ENCODE results near the gene SELENOV. TPM values are rescaled to one million over a fixed set of nuclear protein-coding genes. Genes with fewer than 3 reads are reported as not detected.

Gene SELENOV
- total RNA-seq, 1 donor from 2014 or later = not detected

DNA sequence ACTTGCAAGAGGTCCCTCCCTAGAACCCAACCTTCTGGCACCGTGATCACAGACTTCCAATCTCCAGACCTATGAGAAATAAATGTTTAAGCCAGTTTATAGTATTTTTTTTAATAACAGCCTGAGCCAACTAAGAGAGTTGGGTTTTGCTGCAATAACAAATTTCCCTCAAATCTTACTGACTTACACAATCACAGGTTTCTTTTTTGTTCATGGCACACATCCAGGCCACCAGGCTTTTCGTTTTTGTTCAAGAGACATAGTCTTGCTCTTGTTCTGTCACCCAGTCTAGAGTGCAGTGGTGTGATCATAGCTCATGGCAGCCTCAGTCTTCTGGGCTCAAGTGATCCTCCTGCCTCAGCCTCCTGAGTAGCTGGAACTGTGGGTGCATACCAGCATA is 2.0 kb upstream of the SELENOV start:
- no peaks in the 10 kb centered on the region for H3K9me3 Mint-ChIP-seq
- peaks cover 54% of the 10 kb centered on the region for H3K27me3 Mint-ChIP-seq (ENCODE audit: insufficient read depth)
- no peak overlapping the region for H3K4me3 Mint-ChIP-seq
- no peak overlapping the region for H3K27ac Mint-ChIP-seq
- intact Hi-C loops (cut with micrococcal nuclease) = no loop called here
- peaks cover 12% of the 10 kb centered on the region for H3K4me1 Mint-ChIP-seq (ENCODE audit: low read depth)
- DNase-seq (ENCODE audit: low spot score) = no peak
- peaks cover 6% of the 10 kb centered on the region for H3K36me3 Mint-ChIP-seq (ENCODE audit: low read depth)

DNA sequence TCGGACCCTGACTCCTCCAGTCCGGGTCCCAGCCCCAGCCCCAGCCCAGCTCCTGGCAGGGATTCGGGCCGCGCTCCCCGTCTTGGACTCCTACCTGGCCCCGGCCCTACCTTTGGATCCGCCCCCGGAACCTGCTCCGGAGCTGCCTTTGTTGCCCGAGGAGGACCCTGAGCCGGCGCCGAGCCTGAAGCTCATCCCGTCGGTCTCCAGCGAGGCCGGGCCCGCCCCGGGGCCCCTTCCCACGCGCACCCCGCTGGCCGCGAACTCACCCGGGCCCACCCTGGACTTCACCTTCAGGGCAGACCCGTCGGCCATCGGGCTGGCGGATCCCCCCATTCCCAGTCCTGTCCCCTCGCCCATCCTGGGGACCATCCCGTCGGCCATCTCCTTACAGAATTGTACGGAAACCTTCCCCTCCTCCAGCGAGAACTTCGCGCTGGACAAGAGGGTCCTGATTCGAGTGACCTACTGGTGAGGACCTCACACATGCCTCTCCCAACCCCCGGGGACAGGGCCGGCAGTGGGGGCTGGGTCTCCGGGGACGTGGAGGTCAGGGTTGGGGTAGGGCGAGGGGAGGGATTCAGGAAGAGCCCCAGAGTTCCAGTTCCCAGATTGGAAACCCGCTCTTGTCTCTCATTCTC is 732 bp downstream of the SELENOV start:
- Mint-ChIP-seq H3K4me3 (peak overlapping the region; percentile 55), H3K36me3 (ENCODE audit: low read depth) (peaks cover 6% of the 10 kb centered on the region), H3K4me1 (ENCODE audit: low read depth) (peaks cover 9% of the 10 kb centered on the region), H3K9me3 (no peaks in the 10 kb centered on the region), H3K27me3 (ENCODE audit: insufficient read depth) (peaks cover 43% of the 10 kb centered on the region), H3K27ac (no peak overlapping the region)
- DNase-seq (ENCODE audit: low spot score) = no peak
- intact Hi-C loops (cut with micrococcal nuclease) = loop anchor here (2.0 kb wide), 1 partner anchor 17 kb away; the partner anchor contains the start of gene DLL3

DNA sequence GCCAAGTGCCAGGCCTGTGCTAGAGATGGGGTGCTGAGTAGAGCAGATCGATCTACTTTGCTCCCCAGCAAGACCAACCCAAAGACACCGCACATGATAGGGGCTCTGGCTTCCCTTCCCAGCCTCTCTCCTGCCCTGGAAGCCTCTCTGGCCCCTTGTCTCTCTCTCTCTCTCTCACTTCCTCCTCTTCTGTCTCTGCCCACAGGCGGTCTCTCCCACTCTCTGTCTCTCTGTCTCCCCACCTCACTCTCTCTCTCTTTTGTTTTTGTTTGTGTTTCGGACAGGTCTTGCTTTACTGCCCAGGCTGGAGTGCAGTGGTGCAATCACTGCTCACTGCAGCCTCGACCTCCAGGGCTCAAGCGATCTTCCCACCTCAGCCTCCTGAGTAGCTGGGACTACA is 1.3 kb downstream of the SELENOV start:
- no peak for DNase-seq (ENCODE audit: low spot score)
- H3K27ac Mint-ChIP-seq = no peak overlapping the region
- peak overlapping the region; percentile 55 for H3K4me3 Mint-ChIP-seq
- intact Hi-C loops (cut with micrococcal nuclease) = no loop called here
- H3K4me1 Mint-ChIP-seq (ENCODE audit: low read depth) = peaks cover 9% of the 10 kb centered on the region
- H3K27me3 Mint-ChIP-seq (ENCODE audit: insufficient read depth) = peaks cover 43% of the 10 kb centered on the region
- H3K9me3 Mint-ChIP-seq = no peaks in the 10 kb centered on the region
- H3K36me3 Mint-ChIP-seq (ENCODE audit: low read depth) = peaks cover 6% of the 10 kb centered on the region

DNA sequence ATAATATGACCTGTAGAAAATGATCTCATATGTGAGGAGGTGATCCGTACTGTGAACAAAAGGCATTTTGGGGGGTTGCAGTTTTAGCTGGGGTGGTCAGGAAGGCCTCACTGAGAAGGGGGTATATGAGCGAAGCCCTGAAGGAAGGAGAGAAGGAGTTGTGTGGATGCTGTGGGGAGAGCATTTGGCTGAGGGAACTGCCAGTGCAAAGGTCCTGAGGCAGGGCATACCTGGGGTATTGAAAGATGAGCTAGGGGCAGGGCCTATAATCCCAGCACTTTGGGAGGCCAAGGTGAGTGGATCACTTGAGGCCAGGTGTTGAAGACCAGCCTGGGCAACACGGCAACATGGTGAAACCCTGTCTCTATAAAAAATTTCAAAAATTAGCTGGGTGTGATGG is 2.5 kb downstream of the SELENOV start:
- no peak for DNase-seq (ENCODE audit: low spot score)
- H3K4me1 Mint-ChIP-seq (ENCODE audit: low read depth) = peaks cover 9% of the 10 kb centered on the region
- H3K27ac Mint-ChIP-seq = no peak overlapping the region
- no peak overlapping the region for H3K4me3 Mint-ChIP-seq
- peaks cover 6% of the 10 kb centered on the region for H3K36me3 Mint-ChIP-seq (ENCODE audit: low read depth)
- intact Hi-C loops (cut with micrococcal nuclease) = no loop called here
- peaks cover 41% of the 10 kb centered on the region for H3K27me3 Mint-ChIP-seq (ENCODE audit: insufficient read depth)
- no peaks in the 10 kb centered on the region for H3K9me3 Mint-ChIP-seq

DNA sequence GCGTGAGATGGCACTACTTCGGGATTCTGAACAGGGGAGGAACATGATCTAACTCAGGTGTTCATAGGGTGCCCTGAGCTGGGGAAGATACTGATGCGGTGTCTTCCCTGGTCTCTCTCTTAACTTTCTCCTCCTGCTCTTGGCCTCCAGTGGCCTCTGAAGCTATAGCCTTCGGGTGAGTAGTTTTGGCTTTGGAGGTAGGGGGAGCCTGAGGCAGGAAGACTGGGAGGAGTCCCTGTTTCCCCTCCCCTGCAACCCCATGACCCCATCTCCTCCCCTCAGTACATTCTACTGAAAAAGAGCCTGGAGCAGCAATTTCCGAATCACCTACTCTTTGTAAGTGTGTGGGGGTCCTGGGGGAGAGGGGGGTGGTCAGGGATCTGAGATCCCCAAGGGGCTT is 3.5 kb downstream of the SELENOV start:
- intact Hi-C loops (cut with micrococcal nuclease) = no loop called here
- Mint-ChIP-seq H3K27me3 (ENCODE audit: insufficient read depth) (peaks cover 33% of the 10 kb centered on the region), H3K4me3 (no peak overlapping the region), H3K9me3 (no peaks in the 10 kb centered on the region), H3K27ac (no peak overlapping the region), H3K4me1 (ENCODE audit: low read depth) (peaks cover 9% of the 10 kb centered on the region), H3K36me3 (ENCODE audit: low read depth) (peaks cover 6% of the 10 kb centered on the region)
- DNase-seq (ENCODE audit: low spot score) = no peak

DNA sequence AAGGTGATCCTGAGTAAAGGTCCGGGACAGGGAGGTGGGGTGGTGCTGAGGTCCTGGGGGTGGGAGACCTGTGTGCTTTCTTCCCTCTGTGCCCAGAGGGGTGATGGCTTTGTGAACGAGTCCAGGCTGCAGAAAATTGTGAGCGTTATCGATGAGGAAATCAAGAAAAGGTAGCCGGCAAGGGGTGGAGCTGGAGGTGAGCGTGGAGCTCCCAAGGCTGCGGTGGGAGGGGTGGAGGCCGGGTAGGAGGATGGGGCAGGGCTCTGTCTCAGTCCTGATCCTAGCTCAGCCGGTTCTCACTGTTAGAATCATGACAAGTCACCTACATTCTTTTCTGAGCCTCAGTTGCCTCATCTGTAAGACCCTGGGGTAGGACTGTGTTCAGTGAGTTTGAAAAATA is 4.0 kb downstream of the SELENOV start:
- peaks cover 28% of the 10 kb centered on the region for H3K27me3 Mint-ChIP-seq (ENCODE audit: insufficient read depth)
- intact Hi-C loops (cut with micrococcal nuclease) = no loop called here
- peaks cover 9% of the 10 kb centered on the region for H3K4me1 Mint-ChIP-seq (ENCODE audit: low read depth)
- no peak overlapping the region for H3K27ac Mint-ChIP-seq
- no peak for DNase-seq (ENCODE audit: low spot score)
- H3K36me3 Mint-ChIP-seq (ENCODE audit: low read depth) = peaks cover 6% of the 10 kb centered on the region
- H3K4me3 Mint-ChIP-seq = no peak overlapping the region
- no peaks in the 10 kb centered on the region for H3K9me3 Mint-ChIP-seq

DNA sequence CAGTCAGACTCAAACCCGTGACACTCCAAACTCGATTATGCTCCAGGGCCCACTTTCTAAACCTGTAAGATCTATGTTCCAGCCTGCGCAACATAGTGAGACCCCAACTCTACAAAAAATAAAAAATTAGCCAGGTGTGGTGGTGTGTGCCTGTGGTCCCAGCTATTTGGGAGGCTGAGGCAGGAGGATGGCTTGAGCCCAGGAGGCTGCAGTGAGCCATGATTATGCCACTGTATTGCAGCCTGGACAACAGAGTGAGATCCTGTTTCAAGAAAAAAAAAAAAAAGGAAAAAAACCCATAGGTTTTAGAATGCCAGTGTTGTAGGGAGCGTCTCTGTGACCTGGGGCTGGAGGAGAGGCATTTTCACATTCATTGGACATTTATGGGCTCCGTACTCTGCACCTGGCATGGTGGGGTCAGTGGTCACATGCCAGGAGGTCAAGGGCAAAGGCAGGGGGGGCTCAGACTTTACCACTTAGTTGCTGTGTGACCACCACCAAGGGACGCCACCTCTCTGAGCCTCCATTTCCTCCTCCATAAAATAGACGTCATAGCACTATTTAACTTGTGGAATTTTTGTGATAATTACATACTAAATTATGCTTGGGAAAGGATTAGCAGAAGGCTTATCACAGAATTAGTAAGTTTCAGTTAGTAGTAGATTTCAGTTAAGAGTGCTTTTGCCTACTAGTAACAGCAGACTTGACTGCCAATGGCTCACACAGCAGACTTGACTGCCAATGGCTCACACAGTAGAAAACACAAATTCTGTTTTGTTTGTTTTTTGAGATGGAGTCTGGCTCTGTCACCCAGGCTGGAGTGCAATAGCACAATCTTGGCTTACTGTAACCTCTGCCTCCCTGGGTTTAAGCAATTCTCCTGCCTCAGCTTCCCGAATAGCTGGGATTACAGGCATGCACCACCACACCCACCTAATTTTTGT is 5.9 kb downstream of the SELENOV start:
- intact Hi-C loops (cut with micrococcal nuclease) = no loop called here
- Mint-ChIP-seq H3K9me3 (no peaks in the 10 kb centered on the region), H3K4me1 (ENCODE audit: low read depth) (peaks cover 5% of the 10 kb centered on the region), H3K36me3 (ENCODE audit: low read depth) (peaks cover 4% of the 10 kb centered on the region), H3K27ac (no peak overlapping the region), H3K27me3 (ENCODE audit: insufficient read depth) (peaks cover 16% of the 10 kb centered on the region), H3K4me3 (no peak overlapping the region)
- DNase-seq (ENCODE audit: low spot score) = no peak

DNA sequence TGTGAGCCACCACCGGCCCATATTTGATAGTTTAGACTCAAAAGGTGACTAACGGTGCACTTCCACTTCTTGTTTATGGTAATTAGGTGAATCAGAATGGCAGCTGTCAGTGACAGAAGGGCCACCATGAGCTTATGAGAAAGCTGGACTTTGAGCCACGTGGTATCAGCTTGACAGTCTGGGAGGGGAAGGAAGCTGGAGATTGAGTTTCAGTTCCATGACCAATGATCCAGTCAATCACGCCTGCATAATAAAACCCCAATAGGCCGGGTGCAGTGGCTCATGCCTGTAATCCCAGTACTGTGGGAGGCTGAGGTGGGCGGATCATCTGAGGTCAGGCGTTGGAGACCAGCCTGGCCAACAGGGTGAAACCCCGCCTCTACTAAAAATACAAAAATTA is 9.6 kb downstream of the SELENOV start:
- Mint-ChIP-seq H3K27ac (no peak overlapping the region), H3K4me3 (no peak overlapping the region), H3K36me3 (ENCODE audit: low read depth) (peaks cover 5% of the 10 kb centered on the region), H3K27me3 (ENCODE audit: insufficient read depth) (no peaks in the 10 kb centered on the region), H3K4me1 (ENCODE audit: low read depth) (peaks cover 4% of the 10 kb centered on the region), H3K9me3 (no peaks in the 10 kb centered on the region)
- DNase-seq (ENCODE audit: low spot score) = no peak
- intact Hi-C loops (cut with micrococcal nuclease) = no loop called here

DNA sequence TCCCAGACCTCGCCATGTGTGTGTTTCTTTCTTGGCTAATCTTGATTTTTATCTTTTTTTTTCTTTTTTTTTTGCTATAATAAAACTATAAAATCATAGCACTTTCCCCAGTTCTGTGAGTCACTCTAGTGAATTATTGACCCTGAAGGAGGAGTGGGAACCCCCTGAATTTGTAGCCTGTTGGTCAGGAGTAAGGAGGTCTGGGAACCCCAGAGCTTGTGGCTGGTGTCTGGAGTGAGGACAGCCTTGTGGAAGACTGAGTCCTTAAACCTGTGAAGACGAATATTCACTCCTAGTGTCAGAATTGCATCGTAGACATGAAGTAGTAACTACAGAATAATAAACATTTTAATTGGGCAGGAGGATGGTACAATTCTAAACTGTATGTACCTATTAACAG is 10.3 kb downstream of the SELENOV start:
- DNase-seq (ENCODE audit: low spot score) = no peak

DNA sequence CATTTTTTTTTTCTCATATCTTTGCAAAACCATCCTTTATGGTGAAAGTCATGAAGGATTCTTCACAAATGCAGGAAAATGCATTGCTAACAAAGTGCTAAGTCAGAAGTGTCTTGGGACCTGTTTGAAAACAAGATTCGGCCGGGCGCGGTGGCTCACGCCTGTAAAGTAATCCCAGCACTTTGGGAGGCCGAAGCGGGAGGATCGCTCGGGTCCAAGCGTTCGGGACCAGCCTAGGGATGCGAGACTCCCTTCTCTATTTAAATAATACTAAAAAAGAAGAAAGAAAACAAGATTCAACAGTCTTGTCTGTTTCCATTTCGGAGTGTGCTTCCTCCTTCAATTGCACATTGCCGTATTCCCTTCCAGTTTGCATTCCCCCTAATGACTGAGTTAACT is 16.9 kb downstream of the SELENOV start:
- peaks cover 2% of the 10 kb centered on the region for H3K27me3 Mint-ChIP-seq (ENCODE audit: insufficient read depth)
- H3K9me3 Mint-ChIP-seq = no peaks in the 10 kb centered on the region

More for the DNA sequence above, 10.3 kb downstream of the SELENOV start:
- Mint-ChIP-seq H3K27ac (no peak overlapping the region), H3K36me3 (ENCODE audit: low read depth) (peaks cover 5% of the 10 kb centered on the region), H3K27me3 (ENCODE audit: insufficient read depth) (no peaks in the 10 kb centered on the region), H3K4me1 (ENCODE audit: low read depth) (peaks cover 4% of the 10 kb centered on the region), H3K4me3 (no peak overlapping the region), H3K9me3 (no peaks in the 10 kb centered on the region)
- intact Hi-C loops (cut with micrococcal nuclease) = no loop called here

DNA sequence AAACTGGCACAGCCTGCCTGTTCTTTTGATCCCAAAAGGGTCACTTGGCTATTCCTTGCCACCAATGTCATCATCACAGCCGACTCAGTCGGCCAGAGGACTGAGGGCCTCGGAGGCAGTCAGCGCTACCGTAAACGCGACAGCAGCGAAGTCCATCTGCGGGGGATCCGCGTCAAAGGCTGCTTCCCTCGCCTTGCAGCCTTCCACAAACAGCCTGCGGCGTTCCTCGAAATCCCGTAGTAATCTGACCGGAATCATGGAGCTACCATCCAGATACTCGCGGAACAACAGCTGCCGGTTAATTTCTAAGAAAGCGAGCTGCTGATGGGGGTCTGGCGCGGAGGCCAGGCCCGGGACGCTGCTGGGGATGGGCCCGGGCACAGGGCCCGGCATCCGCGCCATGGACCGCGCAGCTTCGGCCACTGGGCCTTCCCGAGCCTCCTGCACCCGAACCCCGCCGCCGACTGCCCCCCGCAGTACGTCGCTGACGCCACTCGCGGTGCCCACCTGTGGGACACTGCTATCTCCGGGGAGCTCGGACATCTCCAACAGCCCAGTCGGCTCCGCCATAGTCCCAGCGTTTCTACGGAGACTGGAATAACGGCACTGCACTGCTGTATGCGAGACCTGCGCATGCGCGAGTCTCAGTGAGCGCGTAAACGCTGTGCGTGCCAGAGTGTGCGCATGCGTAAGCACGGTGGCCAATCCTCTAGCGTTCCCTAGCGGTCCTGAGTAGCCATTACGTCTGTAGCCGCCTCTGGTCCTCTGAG is 17.5 kb downstream of the SELENOV start, which contains the start of gene EID2B:
Gene EID2B (minus strand): TSS at position 620 of the 770 bp plus-strand sequence. CDS start 50 bp downstream, at position 570.
- no peaks in the 10 kb centered on the region for H3K9me3 Mint-ChIP-seq
- H3K27ac Mint-ChIP-seq = peak within 1 kb of the TSS; percentile 84
- peak; percentile 94 for DNase-seq (ENCODE audit: low spot score)
- peaks cover 2% of the 10 kb centered on the region for H3K27me3 Mint-ChIP-seq (ENCODE audit: insufficient read depth)
- intact Hi-C loops (cut with micrococcal nuclease) = loop anchor here (1.0 to 5.0 kb wide), 9 partner anchors 8 to 410 kb away; partner anchors contain the start of genes EID2, SUPT5H and TIMM50
- peaks cover 14% of the 10 kb centered on the region for H3K4me1 Mint-ChIP-seq (ENCODE audit: low read depth)
- H3K36me3 Mint-ChIP-seq (ENCODE audit: low read depth) = peaks cover 5% of the 10 kb centered on the region
- peak within 1 kb of the TSS; percentile 92 for H3K4me3 Mint-ChIP-seq

More for the DNA sequence above, 16.9 kb downstream of the SELENOV start:
- intact Hi-C loops (cut with micrococcal nuclease) = loop anchor here (1.0 to 5.0 kb wide), 9 partner anchors 8 to 410 kb away; partner anchors contain the start of genes EID2, SUPT5H and TIMM50
- peak overlapping the region; percentile 58 for H3K27ac Mint-ChIP-seq
- H3K4me3 Mint-ChIP-seq = peak overlapping the region; percentile 92
- H3K4me1 Mint-ChIP-seq (ENCODE audit: low read depth) = peaks cover 14% of the 10 kb centered on the region
- DNase-seq (ENCODE audit: low spot score) = no peak
- peaks cover 5% of the 10 kb centered on the region for H3K36me3 Mint-ChIP-seq (ENCODE audit: low read depth)

DNA sequence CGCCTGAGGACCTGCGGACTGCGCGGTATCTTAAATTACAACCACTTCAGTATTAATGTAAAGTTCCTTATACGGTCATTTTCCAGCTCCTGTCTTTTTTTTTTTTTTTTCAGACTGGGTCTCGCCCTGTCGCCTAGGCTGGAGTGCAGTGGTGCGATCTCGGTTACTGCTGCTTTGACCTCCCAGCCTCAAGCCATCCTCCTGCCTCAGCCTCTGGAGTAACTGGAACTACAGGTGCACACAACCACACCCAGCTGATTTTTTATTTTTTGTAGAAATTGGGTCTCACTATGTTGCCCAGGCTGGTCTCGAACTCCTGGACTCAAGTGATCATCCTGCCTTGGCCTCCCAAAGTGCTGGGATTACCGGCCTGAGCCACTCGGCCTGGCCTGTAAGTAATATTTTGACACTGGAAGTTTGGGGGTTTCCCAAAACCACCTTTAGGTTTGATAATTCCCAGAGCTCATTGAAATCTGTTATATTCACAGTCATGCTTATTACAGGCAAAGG is 18.1 kb downstream of the SELENOV start:
- H3K36me3 Mint-ChIP-seq (ENCODE audit: low read depth) = peaks cover 5% of the 10 kb centered on the region
- H3K4me1 Mint-ChIP-seq (ENCODE audit: low read depth) = peaks cover 16% of the 10 kb centered on the region
- peak overlapping the region; percentile 42 for H3K4me3 Mint-ChIP-seq
- peaks cover 2% of the 10 kb centered on the region for H3K27me3 Mint-ChIP-seq (ENCODE audit: insufficient read depth)
- H3K9me3 Mint-ChIP-seq = no peaks in the 10 kb centered on the region
- H3K27ac Mint-ChIP-seq = no peak overlapping the region
- intact Hi-C loops (cut with micrococcal nuclease) = loop anchor here (2.0 to 5.0 kb wide), 2 partner anchors 192 to 411 kb away; no protein-coding TSS in a partner anchor
- DNase-seq (ENCODE audit: low spot score) = no peak

All from activated T-helper 1 cell treated with anti-CD3 and anti-CD28 coated beads, Interleukin-12 subunit alpha, Interleukin-12 subunit beta, Interleukin-2, Interleukin-4 antibody, amounts not matched to agents 30 ng/mL and 10 ng/mL and 1 ng/mL, durations not matched to agents 14 hours and 24 hours and 36 hours (primary cell).